GM12878 (cell line): ENCODE data around the gene CLEC3A. TPM values are rescaled to one million over a fixed set of nuclear protein-coding genes. Genes with fewer than 3 reads are reported as not detected.

ENCODE experiments used
- ATAC-seq: fragments of 200-7000 bp; cut with Tn5 transposase; 3 replicates; pipeline ENCODE4 v1.9.1; 2020; ENCODE audit warnings: mild to moderate bottlenecking, moderate library complexity
- BruUV-seq: library from RNA; stranded (reverse); fragments of 400-500 nt; replicated peaks from 2 replicates; lab custom pipeline; 2021; lab: Mats Ljungman, UMichigan
- CTCF ChIA-PET: fragments of 300-600 bp; sonication (Branson Sonifier 250); formaldehyde crosslinking; extraction: SDS; loops from one replicate; lab custom pipeline; 2021; ENCODE audit warnings: inconsistent platforms; lab: Yijun Ruan, JAX
- POLR2A ChIA-PET: fragments of 350-600 bp; formaldehyde crosslinking; extraction: SDS; loops from one replicate; lab custom pipeline; 2021; ENCODE audit warnings: inconsistent platforms; lab: Charles Lee
- RAD21 ChIA-PET: fragments of 300-600 bp; sonication (Branson Sonifier 250); formaldehyde crosslinking; loops from one replicate; lab custom pipeline; 2023; ENCODE audit warnings: antibody characterized with exemption; ENCODE audit not compliant: unreplicated experiment; lab: Charles Lee
- SMC1A ChIA-PET: fragments of 300-600 bp; sonication (Branson Sonifier 250); formaldehyde crosslinking; loops from one replicate; lab custom pipeline; 2023; ENCODE audit not compliant: unreplicated experiment, uncharacterized antibody; lab: Charles Lee
- DNase-seq: peaks from one replicate; pipeline ENCODE4 v3.0.0-alpha.2; 2011; ENCODE audit warnings: low read depth, low spot score
- FAIRE-seq: peaks from 3 replicates; lab custom pipeline; 2011; peaks lifted over from hg19 to GRCh38; lab: Jason Lieb, UNC
- H2AFZ ChIP-seq: 2 replicates; pipeline ENCODE4 v1.6.0; 2011; ENCODE audit warnings: low read depth, low read length, control low read depth; ENCODE audit not compliant: control insufficient read depth
- H3K27ac ChIP-seq: 2 replicates; pipeline ENCODE4 v1.5.1; 2011; ENCODE audit warnings: control low read depth; ENCODE audit not compliant: control insufficient read depth, insufficient read depth
- H3K27me3 ChIP-seq, 2 experiments: replicated peaks in 1 of 2; 2 replicates each; pipeline versions ENCODE4 v1.6.0 to v1.6.1; 2011; ENCODE audit warnings: low read length in 1 of 2; ENCODE audit not compliant: control insufficient read depth in 2 of 2, insufficient read depth in 2 of 2
- H3K36me3 ChIP-seq, 2 experiments: 2 replicates each; pipeline ENCODE4 v1.5.1; 2011; ENCODE audit warnings: low read length in 1 of 2; ENCODE audit not compliant: control insufficient read depth in 2 of 2, insufficient read depth in 2 of 2
- H3K4me1 ChIP-seq: 2 replicates; pipeline ENCODE4 v1.6.1; 2011; ENCODE audit warnings: mild to moderate bottlenecking, low read length, moderate library complexity, mixed read lengths; ENCODE audit not compliant: control insufficient read depth, insufficient read depth
- H3K4me2 ChIP-seq: 2 replicates; pipeline ENCODE4 v1.6.0; 2011; ENCODE audit warnings: control low read depth; ENCODE audit not compliant: control insufficient read depth, insufficient read depth
- H3K4me3 ChIP-seq: fragments of 200-600 bp; sonication (generic); 2 replicates; pipeline ENCODE4 v1.5.1; 2016
- H3K79me2 ChIP-seq: 2 replicates; pipeline ENCODE4 v1.6.0; 2011; ENCODE audit warnings: low read length; ENCODE audit not compliant: control insufficient read depth, insufficient read depth
- H3K9ac ChIP-seq: 2 replicates; pipeline ENCODE4 v1.8.0; 2011; ENCODE audit warnings: low read length, control low read depth, mixed read lengths; ENCODE audit not compliant: control insufficient read depth, insufficient read depth
- H3K9me3 ChIP-seq: replicated peaks from 3 replicates; pipeline ENCODE4 v1.5.1; 2011; ENCODE audit warnings: mild to moderate bottlenecking, low read length; ENCODE audit not compliant: control insufficient read depth, insufficient read depth
- H4K20me1 ChIP-seq: 2 replicates; pipeline ENCODE4 v1.6.0; 2011; ENCODE audit not compliant: control insufficient read depth, insufficient read depth
- CBX5 ChIP-seq: sonication (generic); IDR thresholded peaks from 2 replicates; pipeline ENCODE4 v1.6.1; 2016; ENCODE audit warnings: low read depth, moderate library complexity, mild to moderate bottlenecking, inconsistent platforms
- CHD1 ChIP-seq: IDR thresholded peaks from 2 replicates; pipeline ENCODE4 v1.6.1; 2012; ENCODE audit warnings: low read depth, low read length, improper control_type of control experiment
- CTCF ChIP-seq, 3 experiments: IDR thresholded peaks in 2 of 3; conservative IDR thresholded peaks in 1 of 3; 2 replicates each; pipeline ENCODE4 v1.5.1; 2011; ENCODE audit warnings: low read depth in 3 of 3, low read length in 3 of 3, mild to moderate bottlenecking in 3 of 3, control low read depth in 2 of 3, moderate library complexity in 2 of 3, inconsistent platforms in 1 of 3, mixed read lengths in 1 of 3; ENCODE audit not compliant: control insufficient read depth in 2 of 3, insufficient read depth in 1 of 3; ENCODE audit errors: extremely low read depth in 1 of 3
- E2F8 ChIP-seq: fragments of 450-650 bp; IDR thresholded peaks from 2 replicates; pipeline ENCODE4 v1.6.1; 2018; ENCODE audit warnings: mild to moderate bottlenecking, low read depth, moderate library complexity; ENCODE audit not compliant: partially characterized antibody
- HCFC1 ChIP-seq: fragments of 150-350 bp; IDR thresholded peaks from 2 replicates; pipeline ENCODE4 v1.6.1; 2014; ENCODE audit warnings: low read length
- IRF4 ChIP-seq: IDR thresholded peaks from 2 replicates; pipeline ENCODE4 v1.6.1; 2011; ENCODE audit warnings: low read depth, low read length
- NFYB ChIP-seq: IDR thresholded peaks from 2 replicates; pipeline ENCODE4 v1.6.1; 2011; ENCODE audit warnings: low read depth, mild to moderate bottlenecking, low read length, improper control_type of control experiment, moderate library complexity; ENCODE audit not compliant: insufficient read depth
- PKNOX1 ChIP-seq: fragments of 450-650 bp; IDR thresholded peaks from 2 replicates; pipeline ENCODE4 v1.6.1; 2016; ENCODE audit warnings: mild to moderate bottlenecking
- SIN3A ChIP-seq: IDR thresholded peaks from 2 replicates; pipeline ENCODE4 v1.6.1; 2012; ENCODE audit warnings: low read depth, low read length, improper control_type of control experiment
- SMAD1 ChIP-seq: fragments of 450-650 bp; IDR thresholded peaks from 2 replicates; pipeline ENCODE4 v1.6.1; 2018; ENCODE audit warnings: mild to moderate bottlenecking, low read depth; ENCODE audit not compliant: partially characterized antibody
- SMC3 ChIP-seq: IDR thresholded peaks from 2 replicates; pipeline ENCODE4 v1.6.1; 2011; ENCODE audit warnings: low read length, improper control_type of control experiment, borderline replicate concordance
- SREBF2 ChIP-seq: IDR thresholded peaks from 2 replicates; pipeline ENCODE4 v1.6.1; 2012; ENCODE audit warnings: mild to moderate bottlenecking, low read length
- WRNIP1 ChIP-seq: IDR thresholded peaks from 2 replicates; pipeline ENCODE4 v1.6.1; 2011; ENCODE audit warnings: low read depth, low read length, improper control_type of control experiment, borderline replicate concordance
- YY1 ChIP-seq: IDR thresholded peaks from 2 replicates; pipeline ENCODE4 v1.6.1; 2011; ENCODE audit warnings: low read depth, mild to moderate bottlenecking, low read length
- WGBS: methylation state at CpG from one replicate; pipeline ENCODE4 v1.1.6; 2016; ENCODE audit warnings: low lambda C conversion rate; ENCODE audit not compliant: insufficient replicate concordance, insufficient coverage; ENCODE audit errors: missing lambda C conversion rate; 5-methylcytosine and 5-hydroxymethylcytosine counted together
- in situ Hi-C: fragments of 300-500 bp; cut with MboI; formaldehyde crosslinking; loops from 9 replicates; pipeline ENCODE4 v1.14.3; 2018; ENCODE audit warnings: mixed read lengths
- intact Hi-C: fragments of 100-400 bp; cut with micrococcal nuclease; formaldehyde crosslinking; loops from one replicate; pipeline ENCODE4 v1.14.2; 2022; ENCODE audit not compliant: unreplicated experiment
- polyA plus RNA-seq, 11 experiments: library from polyadenylated mRNA; depleted of rRNA in 4 of 11; unstranded in 6 of 11; stranded (reverse) in 5 of 11; fragments of >200 nt; fragmentation: Nextera tagmentation in 4 of 11; fragmentation: Illumina TruSeq in 1 of 11; extraction: Ambion mirVana in 4 of 11; extraction: Trizol in 1 of 11; gene quantifications; 1 replicate in 1 of 11; 2 replicates in 10 of 11; pipeline versions ENCODE4 v1.2.1 to v1.2.3, GENCODE V29; 2011 to 2016; ENCODE audit warnings: inconsistent platforms in 2 of 11, missing spikeins in 2 of 11, low read depth in 1 of 11
- total RNA-seq, 4 experiments: library from RNA; depleted of rRNA in 3 of 4; stranded (reverse); fragments of >200 nt in 3 of 4; fragmentation: Illumina TruSeq in 1 of 4; extraction: Trizol in 1 of 4; gene quantifications; 2 replicates each; pipeline versions ENCODE4 v1.2.1 to v1.2.3, GENCODE V29; 2013 to 2021

Gene CLEC3A
- total and polyA plus RNA-seq, 10 of the 15 experiments (the other 5 are each of a cell fraction or from before 2014, with no cell fraction given): not detected

GRCh38 chr16:78001451-78002025 lies 20.8 kb upstream of the CLEC3A start (continued):
- TF ChIP-seq HCFC1 (no peak), PKNOX1 (no peak)

GRCh38 chr16:78002915-78003538 lies 19.3 kb upstream of the CLEC3A start:
- H3K27me3 ChIP-seq: no peaks in the 10 kb centered on the region
- H3K27ac ChIP-seq: no peak overlapping the region
- peak; percentile 97 for ATAC-seq
- BruUV-seq: no TSS peak
- H3K9me3 ChIP-seq: no peaks in the 10 kb centered on the region
- DNase-seq: peak; percentile 51
- 18% methylated on average over 11 of the region's 11 CpGs for WGBS
- H2AFZ ChIP-seq: no peak overlapping the region
- ChIA-PET RAD21 (interaction anchor here (0.6 to 1.2 kb wide), 6 partner anchors 14 to 404 kb away, joined by 3 to 5 read pairs (median 3); partner anchors contain the start of gene WWOX), CTCF (interaction anchor here (0.6 to 4.5 kb wide), 32 partner anchors 8 to 766 kb away, joined by 3 to 41 read pairs (median 3); partner anchors contain the start of gene WWOX), POLR2A (interaction anchor here (0.5 kb wide), 1 partner anchor 13 kb away, joined by 3 read pairs; no protein-coding TSS in a partner anchor), SMC1A (interaction anchor here (0.9 to 1.4 kb wide), 9 partner anchors 8 to 328 kb away, joined by 3 to 6 read pairs (median 4); partner anchors contain the start of gene WWOX)
- H3K79me2 ChIP-seq: no peaks in the 10 kb centered on the region
- H3K9ac ChIP-seq: no peak overlapping the region
- intact Hi-C loops (loop anchor here (1.0 kb wide), 2 partner anchors 51 to 328 kb away; no protein-coding TSS in a partner anchor), in situ Hi-C loops (loop anchor here (5.0 kb wide), 1 partner anchor 326 kb away; no protein-coding TSS in a partner anchor)
- no peaks in the 10 kb centered on the region for H3K36me3 ChIP-seq
- FAIRE-seq: peak; percentile 91
- no peak overlapping the region for H3K4me2 ChIP-seq
- no peaks in the 10 kb centered on the region for H3K4me1 ChIP-seq
- no peaks in the 10 kb centered on the region for H4K20me1 ChIP-seq
- H3K4me3 ChIP-seq: no peak overlapping the region
- TF ChIP-seq CHD1 (no peak), SMC3 (peak; percentile 67), IRF4 (peak; percentile 58; the same call in 1 of the 2 replicates), SREBF2 (no peak), NFYB (peak; percentile 97), E2F8 (no peak), SMAD1 (no peak), YY1 (peak; percentile 91), SIN3A (no peak), CTCF (IDR thresholded peaks at IDR 0.05 in 2 of 3, conservative IDR thresholded peaks at IDR 0.05 in 1 of 3; ENCODE audit: control insufficient read depth in 2 of 3, extremely low read depth in 1 of 3, insufficient read depth in 1 of 3, low read depth in 3 of 3, low read length in 3 of 3) (peak; percentile 85 to 97 (median 90)), WRNIP1 (no peak), CBX5 (no peak)
